Keratinocyte (primary cell): Measurements from ENCODE around the gene PIP5K1A.

Experiments used
- CTCF ChIP-seq, 3 experiments: IDR thresholded peaks in 1 of 3; conservative IDR thresholded peaks in 1 of 3; optimal IDR thresholded peaks in 1 of 3; 2 replicates in 2 of 3; 3 replicates in 1 of 3; pipeline versions ENCODE3 to v1.5.1; 2011; ENCODE audit warnings: low read length in 3 of 3, mild to moderate bottlenecking in 3 of 3, moderate library complexity in 2 of 3, control low read depth in 1 of 3, inconsistent platforms in 1 of 3; ENCODE audit not compliant: insufficient read depth in 2 of 3; ENCODE audit errors: extremely low read depth in 1 of 3
- EZH2 ChIP-seq: IDR thresholded peaks from one replicate; pipeline ENCODE4 v1.6.1; 2012; ENCODE audit warnings: inconsistent platforms, mild to moderate bottlenecking, low read length, moderate library complexity

DNA sequence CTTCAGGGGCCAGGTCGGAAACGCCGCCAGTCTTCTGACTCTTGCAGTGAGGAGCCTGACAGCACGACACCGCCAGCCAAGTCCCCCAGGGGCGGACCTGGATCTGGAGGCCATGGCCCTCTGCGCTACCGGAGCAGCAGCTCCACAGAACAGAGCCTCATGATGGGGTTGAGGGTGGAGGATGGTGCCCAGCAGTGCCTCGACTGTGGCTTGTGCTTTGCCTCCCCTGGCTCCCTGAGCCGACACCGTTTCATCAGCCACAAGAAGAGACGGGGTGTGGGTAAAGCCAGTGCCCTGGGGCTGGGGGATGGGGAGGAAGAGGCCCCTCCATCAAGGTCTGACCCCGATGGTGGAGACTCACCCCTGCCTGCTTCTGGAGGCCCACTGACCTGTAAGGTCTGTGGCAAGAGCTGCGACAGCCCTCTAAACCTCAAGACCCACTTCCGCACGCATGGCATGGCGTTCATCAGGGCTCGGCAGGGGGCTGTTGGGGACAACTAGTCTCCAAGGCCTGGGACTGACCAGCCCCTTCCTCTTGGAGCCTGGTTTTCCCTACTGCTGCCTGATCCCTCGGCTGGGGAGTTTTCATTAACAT is 92.5 kb downstream of the PIP5K1A start:
- TF ChIP-seq CTCF (optimal IDR thresholded peaks at IDR 0.05 in 1 of 3, IDR thresholded peaks at IDR 0.05 in 1 of 3, conservative IDR thresholded peaks at IDR 0.05 in 1 of 3; ENCODE audit: extremely low read depth in 1 of 3, insufficient read depth in 2 of 3, low read length in 3 of 3) (no peak), EZH2 (no peak)
